HCT116 (cell line): ENCODE data around the gene WASL.

ENCODE experiments used
- ATF3 ChIP-seq: IDR thresholded peaks from 2 replicates; pipeline ENCODE4 v1.6.1; 2012
- CEBPB ChIP-seq: IDR thresholded peaks from 2 replicates; pipeline ENCODE4 v1.6.1; 2012; ENCODE audit warnings: low read depth
- CTCF ChIP-seq, 3 experiments: fragments of 200-600 bp in 1 of 3; sonication (generic) in 1 of 3; IDR thresholded peaks in 2 of 3; conservative IDR thresholded peaks in 1 of 3; 2 replicates each; pipeline ENCODE4 v1.5.1; 2012 to 2017; ENCODE audit warnings: low read depth in 2 of 3, low read length in 2 of 3, antibody characterized with exemption in 1 of 3, borderline replicate concordance in 1 of 3, control low read depth in 1 of 3, mild to moderate bottlenecking in 1 of 3, mixed read lengths in 1 of 3, mixed run types in 1 of 3, moderate library complexity in 1 of 3; ENCODE audit not compliant: insufficient read depth in 1 of 3
- ELF1 ChIP-seq: IDR thresholded peaks from 2 replicates; pipeline ENCODE4 v1.6.1; 2012; ENCODE audit warnings: low read depth, borderline replicate concordance
- EZH2 ChIP-seq: fragments of 200-600 bp; sonication (generic); IDR thresholded peaks from 2 replicates; pipeline ENCODE4 v1.6.1; 2017; ENCODE audit warnings: antibody characterized with exemption, mixed run types
- EZH2phosphoT487 ChIP-seq: fragments of 200-600 bp; IDR thresholded peaks from 2 replicates; pipeline ENCODE4 v1.6.1; 2018; ENCODE audit warnings: antibody characterized with exemption, borderline replicate concordance
- JUND ChIP-seq: IDR thresholded peaks from 2 replicates; pipeline ENCODE4 v1.6.1; 2012
- POLR2A ChIP-seq: IDR thresholded peaks from 2 replicates; pipeline ENCODE4 v1.7.0; 2011; ENCODE audit warnings: borderline replicate concordance; ENCODE audit not compliant: insufficient read depth, insufficient read length; ENCODE audit errors: extremely low read depth
- POLR2AphosphoS5 ChIP-seq: IDR thresholded peaks from 2 replicates; pipeline ENCODE4 v1.6.1; 2011; ENCODE audit warnings: mild to moderate bottlenecking, low read depth, low read length, moderate library complexity
- RAD21 ChIP-seq: IDR thresholded peaks from 2 replicates; pipeline ENCODE4 v1.6.1; 2012; ENCODE audit warnings: low read depth, mild to moderate bottlenecking
- REST ChIP-seq: IDR thresholded peaks from 2 replicates; pipeline ENCODE4 v1.6.1; 2012; ENCODE audit warnings: low read depth
- ZNF274 ChIP-seq: fragments of 200-500 bp; sonication (Bioruptor generic); IDR thresholded peaks from 2 replicates; pipeline ENCODE4 v1.6.1; 2014; ENCODE audit warnings: mild to moderate bottlenecking, low read depth, low read length, inconsistent platforms

- TF ChIP-seq CTCF (IDR thresholded peaks at IDR 0.05 in 2 of 3, conservative IDR thresholded peaks at IDR 0.05 in 1 of 3; ENCODE audit: borderline replicate concordance in 1 of 3, insufficient read depth in 1 of 3, low read depth in 2 of 3, low read length in 2 of 3): no peak
- no peak for TF ChIP-seq ZNF274
- TF ChIP-seq ELF1: no peak
- no peak for TF ChIP-seq JUND
- TF ChIP-seq EZH2phosphoT487: no peak
- no peak for TF ChIP-seq POLR2A
- no peak for TF ChIP-seq POLR2AphosphoS5
- TF ChIP-seq REST: no peak
- no peak for TF ChIP-seq CEBPB
- no peak for TF ChIP-seq ATF3
- TF ChIP-seq RAD21: no peak
- TF ChIP-seq EZH2: no peak
These were observed 95.6 kb downstream of the WASL start for GRCh38 chr7:123653162-123653561.
